ENCODE results near the gene PLD5. TPM values are rescaled to one million over a fixed set of nuclear protein-coding genes. Genes with fewer than 3 reads are reported as not detected.

Gene PLD5
- total and polyA plus RNA-seq, 2 donors (not counting 3 experiments of a cell fraction or from before 2014, with no cell fraction given): not detected

DNA sequence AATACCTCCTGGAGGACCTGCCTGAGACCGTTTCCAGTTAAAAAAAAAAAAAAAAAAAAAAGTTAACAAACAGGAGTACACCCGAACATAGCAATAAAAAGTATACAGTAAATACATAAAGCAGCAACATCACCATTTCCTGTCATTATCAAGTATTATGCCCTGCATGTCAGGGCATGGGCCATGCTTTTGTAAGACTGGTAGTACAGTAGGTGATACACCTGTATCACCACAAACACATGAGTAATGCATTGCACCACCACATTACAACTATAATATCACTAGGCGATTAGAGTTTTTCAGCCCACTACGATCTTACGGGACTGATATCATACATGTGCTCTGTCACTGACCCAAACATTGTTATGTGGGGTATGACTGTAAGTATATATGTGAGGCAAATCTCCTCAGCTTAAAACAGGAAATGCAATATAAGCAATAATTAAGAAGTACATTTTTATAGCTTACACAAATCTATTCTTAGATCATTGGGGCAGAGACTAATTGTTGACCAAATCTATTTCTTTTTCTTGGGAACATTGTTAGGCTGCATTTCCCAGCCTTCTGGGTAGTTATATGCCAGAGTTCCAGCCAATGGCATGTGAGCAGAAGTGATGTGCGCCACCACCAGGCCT, 98.1 kb downstream of the PLD5 start:
- Histone ChIP-seq H3K4me2 (ENCODE audit: insufficient read depth, low read length) (no peak overlapping the region), H3K9ac (replicated peaks; ENCODE audit: extremely low read depth, insufficient read depth, low read length) (no peak overlapping the region), H2AFZ (ENCODE audit: low read depth, low read length) (no peak overlapping the region), H3K9me3 (replicated peaks; ENCODE audit: control insufficient read depth, insufficient read depth, low read length) (no peaks in the 10 kb centered on the region), H3K4me1 (ENCODE audit: control insufficient read depth, extremely low read depth, insufficient read depth, low read length) (no peaks in the 10 kb centered on the region), H4K20me1 (replicated peaks; ENCODE audit: control insufficient read depth, extremely low read depth, insufficient read depth, low read length) (no peaks in the 10 kb centered on the region), H3K36me3 (ENCODE audit: control insufficient read depth in 2 of 2, extremely low read depth in 1 of 2, insufficient read depth in 2 of 2, low read length in 2 of 2) (no peaks in the 10 kb centered on the region), H3K4me3 (replicated peaks in 1 of 3; ENCODE audit: insufficient read depth in 1 of 3, low read depth in 1 of 3, low read length in 3 of 3) (no peak overlapping the region), H3K27ac (ENCODE audit: insufficient read depth, low read depth, low read length) (no peak overlapping the region), H3K27me3 (ENCODE audit: control insufficient read depth in 2 of 2, insufficient read depth in 2 of 2, low read length in 2 of 2) (no peaks in the 10 kb centered on the region), H3K9me1 (replicated peaks; ENCODE audit: control insufficient read depth, extremely low read depth, insufficient read depth, low read length) (no peaks in the 10 kb centered on the region), H3K79me2 (ENCODE audit: control insufficient read depth, insufficient read depth, low read length) (no peaks in the 10 kb centered on the region)
- no peak for DNase-seq (ENCODE audit: low read depth, low spot score)
- TF ChIP-seq GATA2 (IDR thresholded peaks at IDR 0.05; ENCODE audit: insufficient read depth, insufficient read length, low read depth, low read length) (no peak), EZH2 (IDR thresholded peaks at IDR 0.05; ENCODE audit: borderline replicate concordance, low read depth, low read length, severe bottlenecking) (no peak), FOS (IDR thresholded peaks at IDR 0.05; ENCODE audit: borderline replicate concordance, insufficient read depth, low read length) (no peak), POLR2A (IDR thresholded peaks at IDR 0.05; ENCODE audit: low read depth, low read length) (no peak), MYC (IDR thresholded peaks at IDR 0.05; ENCODE audit: low read depth, low read length) (no peak), POLR2AphosphoS5 (IDR thresholded peaks at IDR 0.05; ENCODE audit: insufficient read depth, low read depth, low read length) (no peak), JUN (IDR thresholded peaks at IDR 0.05; ENCODE audit: borderline replicate concordance, insufficient read depth, insufficient read length, low read depth) (no peak)
- TF ChIP-seq, protein P1, sequence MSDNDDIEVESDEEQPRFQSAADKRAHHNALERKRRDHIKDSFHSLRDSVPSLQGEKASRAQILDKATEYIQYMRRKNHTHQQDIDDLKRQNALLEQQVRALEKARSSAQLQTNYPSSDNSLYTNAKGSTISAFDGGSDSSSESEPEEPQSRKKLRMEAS (IDR thresholded peaks at IDR 0.05; ENCODE audit: insufficient read depth, insufficient read length): no peak
- TF ChIP-seq, protein P2, sequence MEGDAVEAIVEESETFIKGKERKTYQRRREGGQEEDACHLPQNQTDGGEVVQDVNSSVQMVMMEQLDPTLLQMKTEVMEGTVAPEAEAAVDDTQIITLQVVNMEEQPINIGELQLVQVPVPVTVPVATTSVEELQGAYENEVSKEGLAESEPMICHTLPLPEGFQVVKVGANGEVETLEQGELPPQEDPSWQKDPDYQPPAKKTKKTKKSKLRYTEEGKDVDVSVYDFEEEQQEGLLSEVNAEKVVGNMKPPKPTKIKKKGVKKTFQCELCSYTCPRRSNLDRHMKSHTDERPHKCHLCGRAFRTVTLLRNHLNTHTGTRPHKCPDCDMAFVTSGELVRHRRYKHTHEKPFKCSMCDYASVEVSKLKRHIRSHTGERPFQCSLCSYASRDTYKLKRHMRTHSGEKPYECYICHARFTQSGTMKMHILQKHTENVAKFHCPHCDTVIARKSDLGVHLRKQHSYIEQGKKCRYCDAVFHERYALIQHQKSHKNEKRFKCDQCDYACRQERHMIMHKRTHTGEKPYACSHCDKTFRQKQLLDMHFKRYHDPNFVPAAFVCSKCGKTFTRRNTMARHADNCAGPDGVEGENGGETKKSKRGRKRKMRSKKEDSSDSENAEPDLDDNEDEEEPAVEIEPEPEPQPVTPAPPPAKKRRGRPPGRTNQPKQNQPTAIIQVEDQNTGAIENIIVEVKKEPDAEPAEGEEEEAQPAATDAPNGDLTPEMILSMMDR (IDR thresholded peaks at IDR 0.05; ENCODE audit: extremely low read depth in 1 of 2, insufficient read depth in 1 of 2, low read depth in 1 of 2, low read length in 2 of 2): no peak
- ChIA-PET CTCF (no interaction called here), POLR2A (no interaction called here)
- dilution Hi-C loops (cut with MboI; ENCODE audit: extremely low pct_ligation_motif_present, low sequenced_read_pairs): no loop called here
- no peak for FAIRE-seq
- no TSS peak for BruUV-seq (replicated peaks)
- intact Hi-C loops (cut with micrococcal nuclease): no loop called here

All from endothelial cell of umbilical vein (primary cell).